Activated T-cell treated with anti-CD3 and anti-CD28 coated beads, Interleukin-2, amount 50 U/mL, for 48 hours (primary cell): ENCODE results near the gene PBRM1.

ENCODE experiments used
- DNase-seq, 2 experiments: peaks; one replicate each; pipeline ENCODE4 v3.0.0-alpha.2; 2020

The PBRM1 gene

GRCh38 chr3:52655895-52656294, 29.8 kb downstream of the PBRM1 start:
- DNase-seq = no peak

- DNase-seq = no peak
Measured at GRCh38 chr3:52651592-52651991, 34.1 kb downstream of the PBRM1 start.

GRCh38 chr3:52650439-52650838, 35.3 kb downstream of the PBRM1 start:
- no peak for DNase-seq

GRCh38 chr3:52649461-52650210, 36.1 kb downstream of the PBRM1 start:
- DNase-seq = no peak

GRCh38 chr3:52645549-52645948, 40.2 kb downstream of the PBRM1 start:
- no peak for DNase-seq

GRCh38 chr3:52636673-52637072, 49.0 kb downstream of the PBRM1 start:
- no peak for DNase-seq

- DNase-seq = no peak
Measured at GRCh38 chr3:52633786-52634185, 51.9 kb downstream of the PBRM1 start.

GRCh38 chr3:52625041-52625440, 60.7 kb downstream of the PBRM1 start:
- no peak for DNase-seq

- no peak for DNase-seq
Measured at GRCh38 chr3:52623234-52623792, 62.4 kb downstream of the PBRM1 start.

GRCh38 chr3:52620580-52620979, 65.1 kb downstream of the PBRM1 start:
- DNase-seq = no peak

- DNase-seq = no peak
Measured at GRCh38 chr3:52615166-52615565, 70.5 kb downstream of the PBRM1 start.

GRCh38 chr3:52614689-52615088, 71.0 kb downstream of the PBRM1 start:
- no peak for DNase-seq

- no peak for DNase-seq
Measured at GRCh38 chr3:52609316-52609815, 76.3 kb downstream of the PBRM1 start.

- no peak for DNase-seq
Measured at GRCh38 chr3:52608337-52608736, 77.4 kb downstream of the PBRM1 start.

- DNase-seq = no peak
Measured at GRCh38 chr3:52606373-52607085, 79.2 kb downstream of the PBRM1 start.

- DNase-seq = no peak
Measured at GRCh38 chr3:52600258-52600657, 85.5 kb downstream of the PBRM1 start.

- no peak for DNase-seq
Measured at GRCh38 chr3:52596658-52597265, 89.0 kb downstream of the PBRM1 start.

- DNase-seq = no peak
Measured at GRCh38 chr3:52593103-52593502, 92.6 kb downstream of the PBRM1 start.

GRCh38 chr3:52574056-52574965, 111.4 kb downstream of the PBRM1 start:
- DNase-seq = no peak

GRCh38 chr3:52572221-52572620, 113.5 kb downstream of the PBRM1 start:
- DNase-seq = no peak

GRCh38 chr3:52570076-52570475, 115.6 kb downstream of the PBRM1 start:
- DNase-seq = no peak

- DNase-seq = no peak
Measured at GRCh38 chr3:52568069-52568468, 117.6 kb downstream of the PBRM1 start.
